RWPE2 (cell line): ENCODE measurements around the gene ESR2.

Experiments used
- ATAC-seq: fragments of 200-7000 bp; cut with Tn5 transposase; 3 replicates; pipeline ENCODE4 v1.9.1; 2021; ENCODE audit warnings: low read depth
- DNase-seq: peaks from one replicate; pipeline ENCODE4 v3.0.0-alpha.2; 2020; ENCODE audit warnings: low spot score
- H3K27ac ChIP-seq: fragments of 450-650 bp; 2 replicates; pipeline ENCODE4 v1.5.1; 2017; ENCODE audit warnings: mild to moderate bottlenecking; ENCODE audit not compliant: poor library complexity, severe bottlenecking
- H3K27me3 ChIP-seq: fragments of 250-450 bp; sonication (Bioruptor Pico); 2 replicates; pipeline ENCODE4 v1.5.1; 2021; ENCODE audit warnings: mild to moderate bottlenecking, moderate library complexity; ENCODE audit not compliant: insufficient read depth, poor library complexity, severe bottlenecking
- H3K36me3 ChIP-seq: fragments of 250-450 bp; sonication (Bioruptor Pico); 2 replicates; pipeline ENCODE4 v1.5.1; 2020; ENCODE audit warnings: low read depth, mild to moderate bottlenecking, moderate library complexity
- H3K4me1 ChIP-seq: fragments of 250-450 bp; sonication (Bioruptor Pico); 2 replicates; pipeline ENCODE4 v1.5.1; 2021; ENCODE audit warnings: mild to moderate bottlenecking, moderate library complexity; ENCODE audit not compliant: insufficient read depth, poor library complexity, severe bottlenecking
- H3K4me3 ChIP-seq: fragments of 250-450 bp; sonication (Bioruptor Pico); 2 replicates; pipeline ENCODE4 v1.5.1; 2021; ENCODE audit warnings: mild to moderate bottlenecking, moderate library complexity; ENCODE audit not compliant: severe bottlenecking
- H3K9me3 ChIP-seq: fragments of 250-450 bp; sonication (Bioruptor Pico); 2 replicates; pipeline ENCODE4 v1.5.1; 2021; ENCODE audit warnings: mild to moderate bottlenecking, moderate library complexity; ENCODE audit not compliant: severe bottlenecking
- CTCF ChIP-seq: fragments of 450-650 bp; IDR thresholded peaks from one replicate; pipeline ENCODE4 v1.5.1; 2017; ENCODE audit warnings: mild to moderate bottlenecking, moderate library complexity; ENCODE audit not compliant: poor library complexity, severe bottlenecking

ESR2 gene

GRCh38 chr14:64266239-64266638, 27.9 kb downstream of the ESR2 start:
- Histone ChIP-seq H3K9me3 (no peaks in the 10 kb centered on the region), H3K36me3 (no peaks in the 10 kb centered on the region), H3K4me3 (no peak overlapping the region), H3K4me1 (peaks cover 7% of the 10 kb centered on the region), H3K27ac (no peak overlapping the region), H3K27me3 (no peaks in the 10 kb centered on the region)
- TF ChIP-seq CTCF: no peak
- ATAC-seq (peak; percentile 81), DNase-seq (no peak)

GRCh38 chr14:64265222-64265621, 28.9 kb downstream of the ESR2 start:
- H3K9me3 ChIP-seq: no peaks in the 10 kb centered on the region
- H3K4me1 ChIP-seq: peaks cover 7% of the 10 kb centered on the region
- no peak overlapping the region for H3K27ac ChIP-seq
- TF ChIP-seq CTCF: no peak
- H3K27me3 ChIP-seq: no peaks in the 10 kb centered on the region
- no peak for DNase-seq
- ATAC-seq: no peak
- no peak overlapping the region for H3K4me3 ChIP-seq
- H3K36me3 ChIP-seq: no peaks in the 10 kb centered on the region

- no peak for ATAC-seq
- no peak for DNase-seq
- Histone ChIP-seq H3K36me3 (no peaks in the 10 kb centered on the region), H3K9me3 (no peaks in the 10 kb centered on the region), H3K27me3 (no peaks in the 10 kb centered on the region), H3K4me3 (no peak overlapping the region), H3K4me1 (no peaks in the 10 kb centered on the region), H3K27ac (no peak overlapping the region)
- TF ChIP-seq CTCF: no peak
Measured at GRCh38 chr14:64260418-64260817, 33.8 kb downstream of the ESR2 start.

- DNase-seq (no peak), ATAC-seq (no peak)
- Histone ChIP-seq H3K27me3 (no peaks in the 10 kb centered on the region), H3K9me3 (no peaks in the 10 kb centered on the region), H3K27ac (no peak overlapping the region), H3K4me3 (no peak overlapping the region), H3K4me1 (peaks cover 11% of the 10 kb centered on the region), H3K36me3 (no peaks in the 10 kb centered on the region)
- TF ChIP-seq CTCF: no peak
Measured at GRCh38 chr14:64255756-64256155, 38.4 kb downstream of the ESR2 start.

GRCh38 chr14:64253672-64254071, 40.5 kb downstream of the ESR2 start:
- H3K4me1 ChIP-seq: peaks cover 11% of the 10 kb centered on the region
- no peaks in the 10 kb centered on the region for H3K27me3 ChIP-seq
- DNase-seq (no peak), ATAC-seq (peak; percentile 82)
- no peaks in the 10 kb centered on the region for H3K36me3 ChIP-seq
- H3K4me3 ChIP-seq: no peak overlapping the region
- H3K27ac ChIP-seq: peak overlapping the region; percentile 9
- TF ChIP-seq CTCF: no peak
- no peaks in the 10 kb centered on the region for H3K9me3 ChIP-seq
